SH-SY5Y (cell line): ENCODE results near the gene CFAP99.

Source experiments
- GATA2 ChIP-seq: IDR thresholded peaks from 2 replicates; pipeline ENCODE4 v1.6.1; 2011; ENCODE audit warnings: mild to moderate bottlenecking, low read depth, low read length
- GATA3 ChIP-seq: IDR thresholded peaks from 2 replicates; pipeline ENCODE4 v1.6.1; 2011; ENCODE audit warnings: low read depth, mild to moderate bottlenecking, low read length, moderate library complexity

DNA sequence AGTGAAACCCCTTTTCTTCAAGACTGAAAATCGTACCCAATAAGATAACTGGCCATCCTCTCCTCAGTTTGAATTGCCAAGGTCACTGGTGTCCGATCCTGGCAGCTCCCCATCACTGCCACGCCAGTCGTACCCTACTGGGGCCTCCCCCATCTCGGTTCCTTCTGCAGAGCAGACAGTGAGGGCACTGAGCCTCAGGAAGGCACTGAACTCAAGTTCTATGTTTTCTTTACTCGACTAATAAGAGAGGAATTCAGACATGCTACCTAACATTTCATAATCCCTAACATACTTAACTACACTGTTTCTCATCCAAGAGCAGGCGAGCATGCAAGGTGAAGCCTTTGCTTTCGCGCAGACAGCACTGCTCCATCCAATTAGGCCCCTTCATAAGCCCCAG, 23.7 kb upstream of the CFAP99 start:
- no peak for TF ChIP-seq GATA3
- TF ChIP-seq GATA2 = no peak
